T1000 (cell line): Measurements from ENCODE around the gene WBP1L.
"Not testable (repeated sequence)": the region's sequence is repeated elsewhere in the genome, so short reads cannot be mapped to it uniquely, and the experiment has no call there.

Experiments
- DNase-seq: peaks from one replicate; lab custom pipeline; 2025; ENCODE audit warnings: mixed read lengths; lab: John Stamatoyannopoulos, UW

The WBP1L gene

GRCh38 chr10:102723989-102724388 lies 19.8 kb upstream of the WBP1L start:
- no peak for DNase-seq

GRCh38 chr10:102726274-102726673 lies 17.5 kb upstream of the WBP1L start:
- no peak for DNase-seq

- no peak for DNase-seq
Observed at GRCh38 chr10:102727037-102727818, 16.5 kb upstream of the WBP1L start.

- peak; percentile 68 for DNase-seq
Observed at GRCh38 chr10:102729029-102730026, 14.4 kb upstream of the WBP1L start.

GRCh38 chr10:102731222-102731800 lies 12.4 kb upstream of the WBP1L start:
- no peak for DNase-seq

- no peak for DNase-seq
Observed at GRCh38 chr10:102732661-102733060, 11.1 kb upstream of the WBP1L start.

GRCh38 chr10:102735065-102735562 lies 8.6 kb upstream of the WBP1L start:
- DNase-seq = no peak

- no peak for DNase-seq
Observed at GRCh38 chr10:102738692-102739121, 5.0 kb upstream of the WBP1L start.

- no peak for DNase-seq
Observed at GRCh38 chr10:102740229-102740628, 3.5 kb upstream of the WBP1L start.

- DNase-seq = no peak
Observed at GRCh38 chr10:102741726-102742237, 2.0 kb upstream of the WBP1L start.

GRCh38 chr10:102742313-102742712 lies 1.4 kb upstream of the WBP1L start:
- not testable (repeated sequence) for DNase-seq

- DNase-seq = no peak
Observed at GRCh38 chr10:102743078-102743587, 615 bp upstream of the WBP1L start.

- no peak for DNase-seq
Observed at GRCh38 chr10:102744374-102745051, 765 bp downstream of the WBP1L start.

GRCh38 chr10:102745157-102745556 lies 1.4 kb downstream of the WBP1L start:
- DNase-seq = no peak

- no peak for DNase-seq
Observed at GRCh38 chr10:102752266-102752930, 8.7 kb downstream of the WBP1L start.

GRCh38 chr10:102752934-102753664 lies 9.4 kb downstream of the WBP1L start:
- DNase-seq = no peak

GRCh38 chr10:102753718-102754117 lies 10.0 kb downstream of the WBP1L start:
- DNase-seq = no peak

GRCh38 chr10:102757323-102757722 lies 13.6 kb downstream of the WBP1L start:
- no peak for DNase-seq

- no peak for DNase-seq
Observed at GRCh38 chr10:102758240-102758932, 14.6 kb downstream of the WBP1L start.
